GM12878 (cell line): ENCODE measurements around the gene TAPBP. TPM values are rescaled to one million over a fixed set of nuclear protein-coding genes. Genes with fewer than 3 reads are reported as not detected.
A peak's percentile ranks its signal among the peaks of the same experiment; 100 is the strongest.

Experiments
- CEBPB ChIP-seq, 2 experiments: fragments of 150-350 bp in 1 of 2; IDR thresholded peaks; 2 replicates each; pipeline ENCODE4 v1.6.1; 2012 to 2014; ENCODE audit warnings: low read depth in 2 of 2, low read length in 2 of 2, borderline replicate concordance in 1 of 2, inconsistent platforms in 1 of 2
- EED ChIP-seq: sonication (generic); IDR thresholded peaks from 2 replicates; pipeline ENCODE4 v1.6.1; 2016; ENCODE audit warnings: antibody characterized with exemption, low read depth
- FOXM1 ChIP-seq: IDR thresholded peaks from 2 replicates; pipeline ENCODE4 v1.6.1; 2012; ENCODE audit warnings: low read depth, mild to moderate bottlenecking, inconsistent platforms, low read length, moderate library complexity
- HDGF ChIP-seq: fragments of 450-650 bp; IDR thresholded peaks from 2 replicates; pipeline ENCODE4 v1.6.1; 2016; ENCODE audit warnings: antibody characterized with exemption
- IRF5 ChIP-seq: fragments of 450-650 bp; IDR thresholded peaks from 2 replicates; pipeline ENCODE4 v1.6.1; 2017; ENCODE audit warnings: borderline replicate concordance
- LARP7 ChIP-seq: fragments of 450-650 bp; IDR thresholded peaks from 2 replicates; pipeline ENCODE4 v1.6.1; 2017; ENCODE audit warnings: mild to moderate bottlenecking
- MEF2A ChIP-seq: IDR thresholded peaks from 2 replicates; pipeline ENCODE4 v1.6.1; 2011; ENCODE audit warnings: low read depth, mild to moderate bottlenecking, low read length, moderate library complexity; ENCODE audit not compliant: insufficient read depth
- MTA2 ChIP-seq: fragments of 450-650 bp; IDR thresholded peaks from 2 replicates; pipeline ENCODE4 v1.6.1; 2016; ENCODE audit warnings: low read depth, mild to moderate bottlenecking, moderate library complexity
- POLR2AphosphoS5 ChIP-seq: IDR thresholded peaks from 2 replicates; pipeline ENCODE4 v1.6.1; 2011; ENCODE audit warnings: mild to moderate bottlenecking, low read length, inconsistent platforms
- RAD21 ChIP-seq: IDR thresholded peaks from 2 replicates; pipeline ENCODE4 v1.6.1; 2011; ENCODE audit warnings: mild to moderate bottlenecking, low read depth, low read length, moderate library complexity; ENCODE audit not compliant: insufficient read depth
- RB1 ChIP-seq: fragments of 450-650 bp; formaldehyde crosslinking; IDR thresholded peaks from 2 replicates; pipeline ENCODE4 v1.6.1; 2017; ENCODE audit warnings: mild to moderate bottlenecking, borderline replicate concordance
- SIX5 ChIP-seq: IDR thresholded peaks from 2 replicates; pipeline ENCODE4 v1.6.1; 2011; ENCODE audit warnings: mild to moderate bottlenecking, low read depth, low read length, moderate library complexity; ENCODE audit not compliant: severe bottlenecking
- SMAD5 ChIP-seq: IDR thresholded peaks from 2 replicates; pipeline ENCODE4 v1.6.1; 2016; ENCODE audit warnings: antibody characterized with exemption, low read depth
- SMARCA5 ChIP-seq: fragments of 450-650 bp; IDR thresholded peaks from 2 replicates; pipeline ENCODE4 v1.6.1; 2017; ENCODE audit warnings: mild to moderate bottlenecking
- SP1 ChIP-seq: IDR thresholded peaks from one replicate; pipeline ENCODE4 v1.6.1; 2011; ENCODE audit warnings: low read depth, low read length
- SRF ChIP-seq, 2 experiments: IDR thresholded peaks; 2 replicates each; pipeline ENCODE4 v1.6.1; 2011; ENCODE audit warnings: low read depth in 2 of 2, low read length in 2 of 2, mild to moderate bottlenecking in 1 of 2, moderate library complexity in 1 of 2
- ZBTB33 ChIP-seq: fragments of 450-650 bp; IDR thresholded peaks from 2 replicates; pipeline ENCODE4 v1.6.1; 2017; ENCODE audit warnings: mild to moderate bottlenecking
- ZBTB4 ChIP-seq: fragments of 450-650 bp; formaldehyde crosslinking; IDR thresholded peaks from 2 replicates; pipeline ENCODE4 v1.4.0; 2022; ENCODE audit warnings: mild to moderate bottlenecking, moderate library complexity
- ZNF207 ChIP-seq: fragments of 450-650 bp; IDR thresholded peaks from 2 replicates; pipeline ENCODE4 v1.6.1; 2014; ENCODE audit warnings: antibody characterized with exemption, mild to moderate bottlenecking, borderline replicate concordance
- polyA plus RNA-seq, 11 experiments: library from polyadenylated mRNA; depleted of rRNA in 4 of 11; unstranded in 6 of 11; stranded (reverse) in 5 of 11; fragments of >200 nt; fragmentation: Nextera tagmentation in 4 of 11; fragmentation: Illumina TruSeq in 1 of 11; extraction: Ambion mirVana in 4 of 11; extraction: Trizol in 1 of 11; gene quantifications; 1 replicate in 1 of 11; 2 replicates in 10 of 11; pipeline versions ENCODE4 v1.2.1 to v1.2.3, GENCODE V29; 2011 to 2016; ENCODE audit warnings: inconsistent platforms in 2 of 11, missing spikeins in 2 of 11, low read depth in 1 of 11
- total RNA-seq, 4 experiments: library from RNA; depleted of rRNA in 3 of 4; stranded (reverse); fragments of >200 nt in 3 of 4; fragmentation: Illumina TruSeq in 1 of 4; extraction: Trizol in 1 of 4; gene quantifications; 2 replicates each; pipeline versions ENCODE4 v1.2.1 to v1.2.3, GENCODE V29; 2013 to 2021
- TF ChIP-seq, protein P1 (sequence below): fragments of 450-650 bp; conservative IDR thresholded peaks from 2 replicates; pipeline ENCODE4 v1.6.1; 2017; ENCODE audit warnings: mild to moderate bottlenecking, moderate library complexity

The TAPBP gene
- total and polyA plus RNA-seq, 10 of the 15 experiments (the other 5 are each of a cell fraction or from before 2014, with no cell fraction given) = 14.6 to 210 (median 78.1) TPM

GRCh38 chr6:33344701-33345697, 31.1 kb upstream of the TAPBP start (continued):
- TF ChIP-seq IRF5 (no peak), FOXM1 (peak; percentile 53; the same call in 1 of the 2 replicates), ZNF207 (no peak), MTA2 (0 out of 2 replicates have a peak, but pooled peaks have one; percentile 14), HDGF (no peak), EED (peak; percentile 63; the same call in 1 of the 2 replicates), CEBPB (IDR thresholded peaks at IDR 0.05; ENCODE audit: borderline replicate concordance in 1 of 2, low read depth in 2 of 2, low read length in 2 of 2) (no peak), RAD21 (peak; percentile 63), SMARCA5 (no peak), ZBTB33 (no peak), SIX5 (no peak), SMAD5 (no peak), POLR2AphosphoS5 (no peak), SRF (IDR thresholded peaks at IDR 0.05; ENCODE audit: low read depth in 2 of 2, low read length in 2 of 2) (no peak), SP1 (no peak), RB1 (no peak), LARP7 (no peak), MEF2A (0 out of 2 replicates have a peak, but pooled peaks have one; percentile 25), ZBTB4 (CRISPR knock-in tag) (no peak)
- TF ChIP-seq, protein P1, sequence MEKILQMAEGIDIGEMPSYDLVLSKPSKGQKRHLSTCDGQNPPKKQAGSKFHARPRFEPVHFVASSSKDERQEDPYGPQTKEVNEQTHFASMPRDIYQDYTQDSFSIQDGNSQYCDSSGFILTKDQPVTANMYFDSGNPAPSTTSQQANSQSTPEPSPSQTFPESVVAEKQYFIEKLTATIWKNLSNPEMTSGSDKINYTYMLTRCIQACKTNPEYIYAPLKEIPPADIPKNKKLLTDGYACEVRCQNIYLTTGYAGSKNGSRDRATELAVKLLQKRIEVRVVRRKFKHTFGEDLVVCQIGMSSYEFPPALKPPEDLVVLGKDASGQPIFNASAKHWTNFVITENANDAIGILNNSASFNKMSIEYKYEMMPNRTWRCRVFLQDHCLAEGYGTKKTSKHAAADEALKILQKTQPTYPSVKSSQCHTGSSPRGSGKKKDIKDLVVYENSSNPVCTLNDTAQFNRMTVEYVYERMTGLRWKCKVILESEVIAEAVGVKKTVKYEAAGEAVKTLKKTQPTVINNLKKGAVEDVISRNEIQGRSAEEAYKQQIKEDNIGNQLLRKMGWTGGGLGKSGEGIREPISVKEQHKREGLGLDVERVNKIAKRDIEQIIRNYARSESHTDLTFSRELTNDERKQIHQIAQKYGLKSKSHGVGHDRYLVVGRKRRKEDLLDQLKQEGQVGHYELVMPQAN = no peak
